HG03565 (cell line): ENCODE measurements around the gene VMP1.
"Not testable (repeated sequence)": the region's sequence is repeated elsewhere in the genome, so short reads cannot be mapped to it uniquely, and the experiment has no call there.

Experiments used
- ATAC-seq: cut with Tn5 transposase; IDR thresholded peaks from one replicate; pipeline ENCODE4 v1.9.1; 2021; ENCODE audit warnings: mild to moderate bottlenecking, moderate library complexity; ENCODE audit not compliant: unreplicated experiment

The VMP1 gene

DNA sequence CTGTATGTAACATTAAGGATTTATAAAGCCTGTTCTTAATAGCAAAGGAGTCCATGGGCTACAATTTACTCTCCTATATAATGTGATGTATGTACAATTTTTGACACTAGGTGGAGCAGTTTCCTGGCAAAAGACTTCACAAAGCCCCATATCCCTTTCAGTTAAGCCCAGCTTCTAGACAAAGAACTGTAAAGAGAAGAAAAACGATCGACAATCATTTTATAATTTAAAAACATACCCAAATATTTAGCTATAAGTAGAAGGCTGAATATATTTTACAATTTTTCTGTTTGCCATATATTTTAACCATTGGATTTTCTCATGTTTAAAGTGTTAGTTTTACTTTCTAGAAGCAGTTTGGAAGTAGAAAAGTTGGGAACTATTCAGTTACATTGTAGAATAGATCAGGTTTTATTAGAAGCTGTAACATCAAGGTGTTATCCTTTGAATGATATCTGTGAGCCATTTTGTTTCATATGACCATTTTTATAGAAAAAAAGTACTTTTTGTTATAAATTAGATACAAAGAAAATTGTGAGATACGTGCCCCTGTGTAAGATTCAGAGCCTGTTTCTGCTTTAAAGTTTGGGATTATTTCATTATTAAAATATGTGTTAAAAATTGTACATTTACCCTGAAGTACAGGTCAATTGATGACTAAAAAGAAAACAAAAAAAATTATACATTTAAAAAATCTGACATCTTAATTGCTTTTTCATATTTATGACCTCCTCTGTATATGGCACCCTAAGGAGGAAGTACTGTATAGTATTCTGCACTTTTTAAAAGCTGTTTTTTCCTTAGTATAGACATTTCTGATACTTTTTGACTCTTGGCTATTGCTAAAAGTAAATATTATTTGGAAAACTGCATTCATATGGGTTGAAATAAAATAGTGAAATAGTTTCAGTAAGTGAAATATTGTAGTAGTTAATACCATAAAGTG is 46.3 kb downstream of the VMP1 start:
- ATAC-seq: peak; percentile 55

DNA sequence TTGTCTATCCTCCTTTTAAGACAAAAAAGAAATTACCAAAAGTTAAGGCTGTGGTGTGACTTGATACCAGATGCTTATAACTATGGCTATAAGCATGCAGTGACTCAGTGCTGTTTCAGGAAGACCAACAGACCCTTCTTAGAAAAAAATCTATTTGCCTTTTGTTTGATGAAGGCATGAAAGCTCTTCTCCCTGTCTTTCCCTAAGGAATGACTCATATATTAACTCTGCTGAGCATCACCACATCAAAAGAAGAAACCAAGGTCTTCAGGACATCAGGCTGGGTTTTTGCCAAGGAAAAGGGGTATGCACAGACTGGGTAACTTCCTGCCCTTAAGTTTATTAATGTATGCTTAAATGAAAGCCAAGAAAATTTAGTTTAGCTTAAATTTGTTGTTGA is 47.1 kb downstream of the VMP1 start:
- no peak for ATAC-seq

DNA sequence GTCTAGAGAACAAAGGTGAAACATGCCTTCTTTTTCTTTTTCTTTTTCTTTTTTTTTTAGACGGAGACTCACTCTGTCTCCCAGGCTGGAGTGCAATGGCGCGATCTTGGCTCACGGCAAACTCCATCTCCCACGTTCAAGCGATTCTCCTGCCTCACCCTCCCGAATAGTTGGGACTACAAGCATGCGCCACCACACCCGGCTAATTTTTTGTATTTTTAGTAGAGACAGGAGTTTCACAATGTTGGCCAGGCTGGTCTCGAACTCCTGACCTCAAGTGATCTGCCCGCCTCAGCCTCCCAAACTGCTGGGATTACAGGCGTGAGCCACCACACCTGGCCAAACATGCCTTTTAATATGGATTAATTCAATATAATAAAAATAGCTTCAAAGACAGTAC is 47.6 kb downstream of the VMP1 start:
- not testable (repeated sequence) for ATAC-seq

DNA sequence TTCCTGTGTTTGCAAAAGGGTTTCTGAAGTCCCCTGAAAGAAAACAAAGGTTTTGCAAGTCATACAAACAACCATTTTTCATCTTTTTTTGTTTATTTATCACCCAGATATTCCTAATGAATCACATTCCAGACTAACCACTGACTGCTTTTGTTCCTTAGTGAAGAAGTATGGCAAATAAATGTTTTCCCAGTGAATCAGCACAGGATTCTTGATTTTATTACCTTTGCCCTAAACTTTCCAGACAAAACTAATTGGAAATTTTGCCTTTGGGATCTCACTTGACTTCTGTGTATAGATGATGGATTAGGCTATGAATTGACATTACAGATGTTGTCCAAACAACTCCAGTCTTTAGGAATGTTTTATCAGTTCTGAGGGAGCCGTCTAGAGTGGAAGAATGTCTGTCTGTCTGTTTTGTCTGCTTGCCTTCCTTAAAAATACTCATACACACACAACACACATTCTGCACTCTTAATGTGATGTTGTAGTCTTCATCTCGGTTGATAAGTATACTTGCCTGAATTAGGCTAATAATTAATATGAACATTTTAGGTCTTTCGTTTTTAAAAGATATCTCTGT is 48.9 kb downstream of the VMP1 start:
- ATAC-seq: no peak

DNA sequence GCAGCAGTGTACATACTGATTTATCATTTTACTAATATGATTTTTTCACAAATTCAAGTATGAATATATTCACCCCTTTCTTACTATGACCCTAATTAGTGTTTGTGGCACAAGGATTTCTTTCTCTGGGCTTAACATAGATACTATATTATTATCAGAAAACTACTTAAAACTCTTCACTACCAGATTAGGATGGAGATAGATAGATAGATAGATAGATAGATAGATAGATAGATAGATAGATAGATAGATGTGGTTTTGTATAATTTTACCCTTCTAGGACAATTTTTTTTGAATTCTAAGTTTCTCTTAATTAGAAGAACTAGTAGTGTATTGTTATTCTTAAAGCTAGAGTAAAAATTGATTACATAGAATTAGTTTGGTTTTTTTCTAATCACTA is 49.6 kb downstream of the VMP1 start:
- ATAC-seq: no peak

DNA sequence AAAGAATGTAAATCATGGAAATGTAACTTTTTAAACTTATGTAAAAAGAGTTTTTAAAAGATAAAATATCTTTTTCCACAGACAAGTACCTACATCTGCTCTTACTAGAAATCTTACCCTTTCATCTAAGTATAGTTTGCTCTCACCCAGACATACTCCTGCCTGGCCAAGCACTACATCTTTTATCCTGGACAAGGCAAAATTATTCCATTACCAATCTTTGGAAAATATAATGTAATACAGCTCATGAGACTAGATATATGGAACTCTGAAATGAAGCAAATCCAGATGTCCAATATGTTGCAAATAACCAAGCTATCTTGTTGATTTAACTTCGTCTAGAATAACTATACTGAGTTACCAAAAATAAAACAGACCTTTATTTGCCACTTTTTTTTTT is 50.0 kb downstream of the VMP1 start:
- ATAC-seq: no peak

DNA sequence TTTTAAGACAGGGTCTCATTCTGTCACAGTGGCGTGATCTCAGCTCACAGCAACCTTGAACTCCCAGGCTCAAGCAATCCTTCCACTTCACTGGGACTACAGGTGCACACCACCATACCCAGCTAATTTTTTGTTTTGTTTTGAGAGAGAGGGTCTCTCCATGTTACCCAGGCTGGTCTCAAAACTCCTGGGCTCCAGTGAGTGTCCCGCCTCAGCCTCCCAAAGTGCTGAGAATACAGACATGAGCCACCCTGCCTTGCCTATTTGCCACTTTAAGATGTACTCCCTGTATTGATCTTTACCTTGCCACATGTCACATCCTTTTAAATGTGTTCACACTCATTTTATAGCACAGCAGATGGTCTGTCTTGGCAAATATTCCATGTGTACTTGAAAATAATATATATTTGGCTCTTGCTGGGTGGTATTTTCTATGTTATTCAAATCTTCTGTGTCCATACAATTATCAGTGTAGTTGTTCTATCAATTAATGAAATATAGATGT is 50.5 kb downstream of the VMP1 start:
- no peak for ATAC-seq

DNA sequence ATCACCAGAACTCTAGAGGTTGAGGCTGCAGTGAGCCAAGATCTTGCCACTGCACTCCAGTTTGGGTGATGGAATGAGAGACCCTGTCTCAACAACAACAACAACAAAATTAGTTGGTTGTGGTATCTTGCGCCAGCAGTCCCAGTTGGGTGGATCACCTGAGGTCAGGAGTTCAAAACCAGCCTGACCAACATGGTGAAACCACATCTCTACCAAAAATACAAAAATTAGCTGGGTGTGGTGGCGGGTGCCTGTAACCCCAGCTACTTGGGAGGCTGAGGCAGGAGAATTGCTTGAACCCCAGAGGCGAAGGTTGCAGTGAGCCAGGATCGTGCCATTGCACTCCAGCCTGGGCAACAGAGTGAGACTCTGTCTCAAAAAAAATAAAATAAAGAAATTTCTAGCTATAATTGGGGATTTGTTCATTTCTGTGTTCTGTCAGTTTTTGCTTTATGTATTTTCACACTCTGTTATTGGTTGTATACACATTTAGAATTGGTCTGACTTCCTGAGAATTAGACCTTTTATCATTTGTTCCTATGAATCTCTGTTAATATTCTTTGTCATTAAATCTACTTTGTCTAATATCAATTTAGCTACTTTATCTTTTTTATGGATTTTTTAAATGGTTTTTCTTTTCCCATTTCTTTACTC is 51.7 kb downstream of the VMP1 start:
- not testable (repeated sequence) for ATAC-seq

DNA sequence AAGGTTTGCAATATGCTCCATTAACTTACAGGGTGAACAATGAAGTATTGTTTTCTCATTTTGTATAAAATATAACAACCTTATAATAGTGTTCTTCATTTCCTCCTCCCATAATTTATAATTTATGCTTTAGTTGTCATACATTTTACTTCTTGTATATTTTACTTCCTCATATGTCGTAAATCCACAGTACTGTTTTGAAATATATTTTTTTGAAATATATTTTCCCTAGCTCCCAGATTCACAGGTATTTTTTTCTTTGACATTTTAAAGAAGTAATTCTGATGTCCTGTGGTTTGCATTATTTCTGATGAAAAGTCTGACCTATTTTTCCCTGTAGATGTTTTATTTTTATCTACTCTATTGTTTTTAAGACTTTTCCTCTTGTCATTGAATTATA is 52.7 kb downstream of the VMP1 start:
- ATAC-seq: no peak

DNA sequence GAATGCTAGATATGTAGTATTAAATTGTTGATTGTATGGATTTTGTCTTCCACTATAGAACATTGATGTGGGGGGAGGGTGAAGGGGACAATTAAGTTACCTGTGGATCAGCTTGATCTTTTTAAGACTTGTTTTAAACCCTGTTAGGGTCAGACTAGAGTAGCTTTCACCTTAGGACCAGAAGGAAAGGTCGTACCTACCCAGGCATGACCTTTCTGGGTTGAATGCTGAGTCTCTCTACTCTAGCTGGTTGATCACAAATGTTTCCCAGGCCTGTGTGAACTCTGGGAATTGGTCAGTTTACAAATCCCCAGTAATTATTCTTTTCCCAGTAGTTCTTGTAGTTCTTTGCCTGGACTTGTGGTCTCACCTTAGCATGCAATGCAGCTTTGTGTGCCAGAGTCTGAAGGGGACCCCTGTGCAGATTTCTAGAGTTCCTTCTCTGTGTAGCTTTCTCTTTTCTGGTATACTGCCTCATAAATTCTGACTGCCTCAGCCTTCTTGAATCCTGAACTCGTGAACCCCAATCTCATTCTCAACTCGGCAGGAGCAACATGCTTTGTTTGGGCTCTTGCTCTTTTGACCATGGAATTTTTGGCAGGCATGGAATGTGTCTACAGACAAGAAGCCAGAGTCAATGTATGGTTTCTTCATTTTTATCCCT is 54.1 kb downstream of the VMP1 start:
- no peak for ATAC-seq

DNA sequence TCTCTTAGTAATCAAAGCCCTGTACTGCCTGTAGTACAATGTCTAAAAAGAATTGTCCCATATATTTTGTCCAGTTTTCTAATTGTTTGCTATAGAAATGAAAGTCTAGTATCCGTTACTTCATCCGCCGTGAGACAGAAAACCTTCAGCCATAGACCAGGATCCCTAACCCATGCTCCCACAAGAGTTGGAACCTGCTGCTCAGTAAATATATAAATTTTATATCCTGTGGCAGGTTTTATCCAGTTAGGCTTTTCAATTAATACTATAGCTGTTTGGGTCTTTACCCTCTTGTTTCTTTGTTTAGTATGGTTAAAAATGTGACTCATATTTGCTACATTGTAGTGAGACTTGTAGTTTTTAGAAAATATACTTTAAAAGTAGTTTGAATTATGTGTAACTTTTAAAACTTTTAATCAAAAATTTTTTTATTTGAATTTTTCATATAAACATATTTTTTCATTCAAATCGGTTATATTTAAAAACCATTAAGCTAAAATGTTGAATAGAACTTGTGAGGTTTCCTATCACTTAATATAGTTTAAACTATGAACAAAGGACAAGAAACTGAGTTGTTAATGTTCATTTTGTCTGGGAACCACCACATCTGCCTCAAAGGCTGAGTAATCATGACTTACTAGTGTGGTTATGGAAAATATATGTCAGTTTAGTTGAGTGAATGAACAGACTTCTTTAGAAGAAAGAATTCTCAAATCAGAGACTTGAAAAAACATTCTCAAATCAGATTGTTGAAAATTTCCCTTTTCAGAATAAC is 54.8 kb downstream of the VMP1 start:
- ATAC-seq: no peak

DNA sequence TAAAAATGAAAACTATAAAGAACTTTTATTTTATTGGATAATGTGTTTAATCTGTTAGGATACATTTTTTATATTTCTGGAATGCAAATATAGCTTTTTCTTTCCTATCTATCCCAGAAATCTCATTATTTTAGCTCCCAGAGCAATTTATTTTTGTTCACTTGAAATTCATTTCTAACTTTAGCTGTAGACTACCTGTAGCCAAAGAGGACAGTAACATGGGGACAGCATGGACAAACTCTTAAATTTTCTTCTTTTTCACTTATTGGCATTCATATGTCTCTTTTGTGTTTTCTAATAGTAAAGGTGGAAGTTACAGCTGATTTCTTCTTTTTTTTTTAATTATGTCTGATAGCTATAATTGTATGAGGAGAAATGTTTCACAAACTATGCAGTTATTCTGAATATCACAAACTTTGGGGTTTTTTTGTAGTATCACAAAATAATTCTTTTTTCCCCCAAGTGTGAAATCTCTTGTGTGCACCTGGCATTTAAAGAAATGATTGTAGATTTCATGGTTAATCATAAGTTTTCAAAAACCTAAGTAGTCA is 55.4 kb downstream of the VMP1 start:
- ATAC-seq: no peak

DNA sequence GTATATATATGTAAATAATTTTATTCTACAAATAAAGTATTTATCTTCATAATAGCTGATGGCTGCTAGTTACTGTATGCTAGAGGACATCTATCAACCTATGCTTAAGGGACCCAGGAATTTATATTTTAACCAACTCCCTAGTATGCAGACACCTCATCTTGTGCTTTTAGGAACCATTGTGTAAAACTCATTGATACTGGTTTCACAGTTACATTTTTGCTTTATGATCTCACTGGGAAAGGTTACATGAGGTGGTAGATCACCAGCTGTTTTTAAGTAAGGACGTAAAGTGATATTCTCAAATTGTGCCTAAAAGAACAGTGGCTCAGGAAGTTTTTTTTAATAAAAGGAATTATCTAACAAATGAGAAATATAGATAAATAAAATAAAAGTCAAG is 56.4 kb downstream of the VMP1 start:
- ATAC-seq: no peak

DNA sequence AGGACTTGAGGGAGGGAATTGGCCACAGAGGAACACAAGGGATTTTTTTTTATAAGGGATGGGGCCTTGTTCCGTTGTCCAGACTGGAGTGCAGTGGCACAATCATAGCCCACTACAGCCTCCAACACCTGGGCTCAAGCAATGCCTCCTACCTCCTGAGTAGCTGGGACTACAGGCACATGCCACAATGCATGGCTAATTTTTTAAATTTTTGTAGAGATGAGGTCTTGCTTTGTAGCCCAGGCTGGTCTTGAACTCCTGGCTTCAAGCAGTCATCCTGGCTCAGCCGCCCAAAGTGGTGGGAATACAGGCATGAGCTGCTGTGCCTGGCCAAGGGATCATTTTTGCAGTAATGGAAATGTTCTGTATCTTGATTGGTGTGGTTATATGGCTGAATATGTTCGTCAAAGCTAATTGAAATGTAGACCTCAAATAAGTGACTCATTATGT is 56.9 kb downstream of the VMP1 start:
- ATAC-seq: no peak

DNA sequence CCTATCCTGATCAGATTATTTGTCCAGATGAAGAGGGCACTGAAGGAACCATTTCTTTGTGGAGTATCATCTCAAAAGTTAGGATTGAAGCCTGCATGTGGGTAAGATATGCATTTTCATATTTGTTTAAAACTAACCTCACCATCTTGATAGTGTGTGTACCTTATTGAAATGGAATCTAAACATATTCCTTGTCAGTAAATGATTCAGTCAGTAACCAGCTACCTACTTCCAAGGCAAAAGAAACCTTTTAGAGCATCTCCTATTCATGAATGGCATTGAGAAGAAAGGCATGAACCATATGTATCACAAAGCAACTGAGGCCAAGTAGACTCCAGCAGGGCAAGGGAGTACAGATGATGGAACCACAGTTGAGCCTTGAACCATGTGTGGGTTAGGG is 57.6 kb downstream of the VMP1 start:
- no peak for ATAC-seq

DNA sequence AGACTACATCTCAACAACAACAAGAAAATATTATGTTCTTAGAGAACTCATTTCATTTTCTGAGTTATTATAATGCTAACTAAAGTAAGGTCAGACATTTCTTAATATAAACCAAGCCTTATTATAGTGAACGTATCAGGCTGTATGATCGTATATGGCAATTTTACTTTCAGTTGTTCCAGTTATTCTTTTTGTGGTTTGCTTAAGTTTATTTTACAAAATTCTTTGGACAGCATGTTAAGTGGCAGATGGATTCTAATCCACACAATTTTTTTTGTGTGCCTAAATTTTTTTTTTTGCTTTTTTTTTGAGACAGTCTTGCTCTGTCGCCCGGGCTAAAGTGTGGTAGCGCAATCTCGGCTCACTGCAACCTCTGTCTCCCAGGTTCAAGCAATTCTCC is 59.0 kb downstream of the VMP1 start:
- ATAC-seq: no peak

DNA sequence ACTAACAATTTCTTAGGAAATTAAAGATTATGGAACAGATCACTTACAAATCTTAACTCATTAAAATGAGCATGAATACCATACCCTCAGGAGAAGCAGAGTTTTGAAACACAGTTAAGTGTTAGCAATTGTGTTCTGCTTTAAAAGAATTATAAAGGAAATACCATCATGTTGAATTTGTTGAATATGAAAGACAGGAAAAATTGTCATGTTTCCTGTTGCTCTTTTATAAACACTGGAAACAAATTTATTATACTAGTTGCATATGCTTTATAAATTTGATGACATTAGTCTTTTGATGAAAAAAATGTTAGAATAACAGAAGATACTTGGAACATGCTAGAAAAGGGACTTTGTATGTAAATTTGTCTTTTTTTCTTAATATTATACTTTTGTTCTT is 59.7 kb downstream of the VMP1 start:
- ATAC-seq: no peak

DNA sequence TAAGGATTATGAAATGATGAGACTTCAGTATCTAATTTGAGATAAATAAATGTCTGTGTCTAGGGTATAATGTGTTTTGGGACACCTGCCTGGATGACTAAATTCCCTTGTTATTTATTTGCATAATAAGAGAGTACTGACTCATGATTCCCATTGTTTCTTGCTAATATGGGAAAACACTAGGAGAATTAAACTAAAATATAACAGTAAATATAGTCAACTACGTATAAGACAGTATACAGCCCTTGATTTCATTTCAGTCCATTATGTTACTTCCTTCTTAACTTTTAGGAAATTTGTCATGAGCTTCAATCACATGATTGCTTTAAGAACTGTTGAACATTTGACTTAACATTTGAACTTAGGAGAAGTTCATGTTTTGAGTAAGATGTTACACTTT is 62.4 kb downstream of the VMP1 start:
- no peak for ATAC-seq

DNA sequence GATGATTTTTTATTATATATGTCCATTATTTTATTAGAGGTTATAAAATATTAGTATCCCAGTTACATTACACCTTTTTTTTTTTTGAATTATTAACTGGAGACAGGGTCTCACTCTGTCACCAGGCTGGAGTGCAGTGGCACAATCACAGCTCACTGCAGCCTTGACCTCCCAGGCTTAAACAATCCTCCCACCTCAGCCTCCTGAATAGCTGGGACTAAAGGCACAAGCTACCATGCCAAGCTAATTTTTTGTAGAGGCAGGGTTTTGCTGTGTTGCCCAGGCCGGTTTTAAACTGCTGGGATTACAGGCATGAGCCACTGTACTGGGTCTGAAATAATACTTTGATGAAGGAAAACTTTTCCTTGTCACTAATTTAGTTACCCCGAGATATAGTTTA is 63.6 kb downstream of the VMP1 start:
- ATAC-seq: no peak

DNA sequence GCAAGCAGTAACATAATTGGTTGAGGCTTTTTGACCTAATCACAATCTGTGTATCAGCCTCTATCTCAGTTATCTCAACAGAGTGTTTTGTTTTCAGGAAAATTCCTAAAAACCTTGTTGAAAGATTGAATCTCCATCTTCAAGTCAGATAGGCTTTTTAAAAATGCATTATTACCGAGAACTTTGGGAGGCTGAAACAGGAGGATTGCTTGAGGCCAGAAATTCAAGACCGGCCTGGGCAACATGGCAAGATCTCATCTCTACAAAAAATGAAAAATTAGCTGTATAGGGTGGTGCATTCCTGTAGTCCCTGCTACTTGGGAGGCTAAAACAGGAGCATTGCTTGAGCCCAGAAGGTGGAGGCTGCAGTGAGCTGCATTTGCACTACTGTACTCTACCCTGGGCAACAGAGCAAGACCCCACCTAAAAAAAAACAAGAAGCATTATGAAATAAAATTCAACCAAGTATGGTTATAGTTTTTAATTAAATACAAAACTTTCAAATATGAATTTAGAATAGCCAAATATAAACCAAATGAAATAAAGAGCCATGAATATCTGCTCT is 68.4 kb downstream of the VMP1 start:
- no peak for ATAC-seq
